HG03196 (cell line): ENCODE data around the gene CD28.
"Not testable (repeated sequence)": the region's sequence is repeated elsewhere in the genome, so short reads cannot be mapped to it uniquely, and the experiment has no call there.

Experiments
- ATAC-seq: cut with Tn5 transposase; IDR thresholded peaks from one replicate; pipeline ENCODE4 v1.9.1; 2021; ENCODE audit not compliant: unreplicated experiment

Gene CD28

DNA sequence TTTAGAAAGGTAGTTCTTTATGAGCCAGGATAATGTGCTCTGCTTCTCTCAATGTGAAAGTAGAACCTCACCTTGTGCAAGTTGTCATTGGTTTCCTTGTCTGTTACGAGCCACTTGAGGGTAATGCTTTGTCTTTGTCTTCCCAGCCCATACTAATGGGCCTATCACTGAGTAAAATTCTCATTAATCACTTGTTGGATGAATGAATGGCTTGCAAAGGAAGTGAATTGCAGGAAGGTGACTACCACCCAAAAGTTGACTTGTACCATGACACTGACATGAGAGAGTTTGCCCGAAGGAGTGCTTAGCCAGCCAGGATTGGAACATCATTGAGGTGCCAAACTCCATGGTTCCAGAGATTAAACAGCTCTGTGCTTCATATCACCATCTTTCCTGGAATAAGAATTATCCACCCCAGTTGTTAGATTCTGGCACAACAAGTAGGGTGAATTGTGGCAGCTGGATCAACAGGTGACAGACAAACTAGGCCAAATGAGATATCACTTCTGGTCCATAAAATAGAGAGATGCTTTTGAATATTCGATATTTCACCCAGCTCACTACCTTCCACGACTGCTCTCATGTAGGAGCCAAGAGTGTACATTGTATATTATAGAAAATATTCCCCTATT lies 20.5 kb upstream of the CD28 start:
- no peak for ATAC-seq

DNA sequence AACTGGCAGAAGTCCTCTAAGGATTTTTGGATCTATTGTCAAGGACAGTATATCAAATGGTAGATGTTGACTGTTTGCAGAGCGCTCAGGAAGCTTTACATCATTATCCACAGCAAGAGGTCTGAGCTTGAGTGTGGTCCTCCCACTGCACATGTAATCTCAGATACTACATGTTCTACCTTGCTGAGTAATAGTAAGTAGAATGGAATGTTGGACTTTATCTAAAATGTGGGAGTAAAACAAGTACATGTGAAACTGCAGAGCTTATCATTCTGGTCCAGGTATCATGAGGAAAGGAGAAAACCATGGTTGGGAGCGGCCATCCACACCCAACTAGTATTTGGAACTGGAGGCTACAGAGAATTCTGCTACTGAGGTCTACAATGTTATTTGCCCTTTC lies 19.3 kb upstream of the CD28 start:
- ATAC-seq = no peak

- peak; percentile 77 for ATAC-seq
These were observed 17.6 kb upstream of the CD28 start for GRCh38 chr2:203688798-203689197.

GRCh38 chr2:203689426-203690116 lies 16.9 kb upstream of the CD28 start:
- ATAC-seq = peak; percentile 56

DNA sequence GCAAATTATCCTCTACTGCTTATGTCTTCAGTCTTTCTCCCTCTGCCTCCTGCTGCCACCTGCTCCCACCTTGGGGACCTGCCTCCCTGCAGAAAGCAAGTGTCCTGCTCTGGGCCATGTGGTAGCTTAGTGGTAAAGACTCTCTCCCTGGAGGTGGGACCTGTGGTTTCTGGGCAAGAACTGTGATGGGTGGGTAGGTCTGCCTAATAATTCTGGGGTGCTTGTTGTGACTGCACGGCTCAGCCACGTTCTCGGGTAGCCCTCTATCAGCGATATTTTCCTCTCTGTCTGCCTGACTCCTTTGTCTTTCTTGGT lies 16.4 kb upstream of the CD28 start:
- no peak for ATAC-seq

GRCh38 chr2:203690441-203691047 lies 15.9 kb upstream of the CD28 start:
- ATAC-seq = no peak

GRCh38 chr2:203691149-203691548 lies 15.3 kb upstream of the CD28 start:
- no peak for ATAC-seq

- ATAC-seq = no peak
These were observed 14.3 kb upstream of the CD28 start for GRCh38 chr2:203692031-203692710.

GRCh38 chr2:203693242-203693879 lies 13.1 kb upstream of the CD28 start:
- ATAC-seq = no peak

- ATAC-seq = no peak
These were observed 12.2 kb upstream of the CD28 start for GRCh38 chr2:203694191-203694590.

DNA sequence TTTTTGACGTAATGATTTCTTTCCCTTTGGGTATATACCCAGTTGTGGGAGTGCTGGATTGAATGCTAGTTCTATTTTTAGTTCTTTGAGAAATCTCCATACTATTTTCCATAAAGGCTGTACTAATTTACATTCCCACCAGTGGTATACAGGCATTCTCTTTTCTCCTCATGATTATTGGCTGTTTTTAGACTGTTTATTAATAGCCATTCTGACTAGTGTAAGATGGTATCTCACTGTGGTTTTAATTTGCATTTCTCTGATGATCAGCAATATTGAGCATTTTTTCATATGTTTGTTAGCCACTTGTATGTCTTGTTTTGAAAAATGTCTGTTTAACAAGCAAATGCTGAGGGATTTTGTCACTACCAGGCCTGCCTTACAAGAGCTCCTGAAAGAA lies 9.2 kb upstream of the CD28 start:
- no peak for ATAC-seq

- not testable (repeated sequence) for ATAC-seq
These were observed 8.7 kb upstream of the CD28 start for GRCh38 chr2:203697763-203698162.

DNA sequence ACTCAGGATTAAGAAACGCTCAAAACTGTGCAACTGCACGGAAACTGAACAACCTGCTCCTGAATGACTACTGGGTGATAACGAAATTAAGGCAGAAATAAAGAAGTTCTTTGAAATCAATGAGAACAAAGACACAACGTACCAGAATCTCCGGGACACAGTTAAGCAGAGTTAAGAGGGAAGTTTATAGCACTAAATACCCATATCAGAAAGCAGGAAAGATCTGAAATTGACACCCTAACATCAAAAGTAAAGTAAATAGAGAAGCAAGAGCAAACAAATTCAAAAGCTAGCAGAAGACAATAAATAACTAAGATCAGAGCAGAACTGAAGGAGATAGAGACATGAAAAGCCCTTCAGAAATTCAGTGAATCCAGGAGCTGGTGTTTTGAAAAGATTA lies 8.0 kb upstream of the CD28 start:
- not testable (repeated sequence) for ATAC-seq

DNA sequence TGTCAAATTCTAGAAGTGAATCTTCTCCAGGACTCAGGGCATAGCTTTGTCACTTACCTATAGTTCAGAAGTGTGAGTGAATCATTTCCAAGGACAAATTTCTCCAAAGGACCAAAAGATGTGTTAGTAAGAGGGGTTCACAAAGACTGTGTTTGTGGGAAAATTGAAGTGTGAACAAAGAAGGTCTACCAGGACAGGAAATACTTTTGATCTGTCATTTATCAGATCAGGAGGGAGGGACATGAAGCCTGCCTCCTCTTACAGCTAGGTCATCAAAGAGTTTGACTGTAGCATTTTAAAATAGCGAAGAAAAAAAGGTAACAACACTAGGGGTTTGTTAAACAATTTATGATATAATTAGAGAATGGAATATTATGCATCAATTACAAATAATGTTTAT lies 2.0 kb upstream of the CD28 start:
- ATAC-seq = no peak

- no peak for ATAC-seq
These were observed 1.3 kb upstream of the CD28 start for GRCh38 chr2:203705178-203705577.

- ATAC-seq = no peak
These were observed 1.1 kb downstream of the CD28 start for GRCh38 chr2:203707530-203707929.

GRCh38 chr2:203708846-203709396 lies 2.5 kb downstream of the CD28 start:
- ATAC-seq = no peak

GRCh38 chr2:203709416-203710040 lies 3.1 kb downstream of the CD28 start:
- ATAC-seq = no peak

- no peak for ATAC-seq
These were observed 3.8 kb downstream of the CD28 start for GRCh38 chr2:203710226-203710625.

DNA sequence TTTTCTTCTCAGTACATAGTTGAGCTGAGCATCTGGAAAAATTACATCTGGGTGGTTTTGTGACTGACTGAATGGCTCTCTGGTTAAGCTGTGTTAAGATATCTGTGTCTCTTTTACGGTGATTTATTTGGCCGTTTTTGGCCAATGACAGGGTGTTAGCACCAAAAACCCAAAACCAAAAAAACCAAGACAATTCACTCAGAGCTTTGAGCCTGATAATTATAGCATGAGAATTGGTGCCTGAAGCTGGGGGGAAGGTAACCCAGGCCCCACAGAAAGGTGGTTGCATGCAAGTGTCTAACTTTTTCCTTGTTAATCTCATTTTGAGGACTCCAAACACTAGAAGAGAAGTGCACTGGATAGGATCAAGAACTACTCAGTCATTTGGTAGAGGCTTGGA lies 4.5 kb downstream of the CD28 start:
- no peak for ATAC-seq

- ATAC-seq = no peak
These were observed 5.0 kb downstream of the CD28 start for GRCh38 chr2:203711399-203711798.
